Esophagus muscularis mucosa (tissue), 4 donors: ENCODE results near the gene GPR82. TPM values are rescaled to one million over a fixed set of nuclear protein-coding genes. Genes with fewer than 3 reads are reported as not detected.

ENCODE experiments used
- DNase-seq: peaks from one replicate; pipeline ENCODE4 v3.0.0-alpha.2; 2017; ENCODE audit errors: extremely low spot score
- H3K27ac ChIP-seq, 4 donors: fragments of 200-600 bp; sonication (generic); replicated peaks in 1 of 4; 1 replicate in 3 of 4; 2 replicates in 1 of 4; pipeline ENCODE4 v1.5.1; 2016 to 2019; ENCODE audit warnings: mild to moderate bottlenecking in 1 of 4
- H3K27me3 ChIP-seq, 4 donors: fragments of 200-600 bp; sonication (generic); one replicate each; pipeline versions ENCODE4 v1.5.1 to v1.6.0; 2016 to 2019
- H3K36me3 ChIP-seq, 4 donors: fragments of 200-600 bp; sonication (generic); one replicate each; pipeline ENCODE4 v1.5.1; 2016 to 2019
- H3K4me1 ChIP-seq, 4 donors: fragments of 200-600 bp; sonication (generic); one replicate each; pipeline ENCODE4 v1.5.1; 2016 to 2019
- H3K4me3 ChIP-seq, 4 donors: fragments of 200-600 bp; sonication (generic); 1 replicate in 2 of 4; 2 replicates in 2 of 4; pipeline ENCODE4 v1.5.1; 2016 to 2019; ENCODE audit warnings: mild to moderate bottlenecking in 4 of 4, moderate library complexity in 1 of 4
- H3K9me3 ChIP-seq, 4 donors: fragments of 200-600 bp; sonication (generic); 1 replicate in 3 of 4; 2 replicates in 1 of 4; pipeline ENCODE4 v1.5.1; 2016 to 2019
- CTCF ChIP-seq, 3 experiments: fragments of 200-600 bp in 2 of 3; fragments of 450-650 bp in 1 of 3; sonication (generic) in 2 of 3; IDR thresholded peaks; one replicate each; pipeline ENCODE4 v1.5.1; 2017 to 2019; ENCODE audit warnings: antibody characterized with exemption in 3 of 3, mild to moderate bottlenecking in 2 of 3, moderate library complexity in 1 of 3
- EP300 ChIP-seq: sonication (generic); formaldehyde crosslinking; IDR thresholded peaks from one replicate; pipeline ENCODE4 v1.6.1; 2017; ENCODE audit warnings: antibody characterized with exemption
- POLR2A ChIP-seq: fragments of 450-650 bp; IDR thresholded peaks from one replicate; pipeline ENCODE4 v1.6.1; 2017; ENCODE audit warnings: antibody characterized with exemption, moderate library complexity, mild to moderate bottlenecking, low read depth
- POLR2AphosphoS5 ChIP-seq, 2 donors: sonication (generic); formaldehyde crosslinking; IDR thresholded peaks; one replicate each; pipeline ENCODE4 v1.6.1; 2017; ENCODE audit warnings: antibody characterized with exemption in 2 of 2
- WGBS: methylation state at CpG from one replicate; pipeline ENCODE4 v1.1.5; 2018; 5-methylcytosine and 5-hydroxymethylcytosine counted together
- intact Hi-C: fragments of 100-400 bp; cut with DNase I; formaldehyde crosslinking; loops from one replicate; pipeline ENCODE4 v1.15.1; 2023
- total RNA-seq, 4 donors: library from RNA; depleted of rRNA; stranded (reverse); fragments of >200 nt; gene quantifications; one replicate each; pipeline versions ENCODE4 v1.1.0 to v1.2.1, GENCODE V29; 2016

GPR82 gene
- total RNA-seq, 4 donors from 2014 or later: 0.13 to 0.42 (median 0.34) TPM; not detected in 1

- Histone ChIP-seq H3K36me3 (no peaks in the 10 kb centered on the region), H3K4me3 (no peak overlapping the region), H3K4me1 (no peaks in the 10 kb centered on the region), H3K9me3 (no peaks in the 10 kb centered on the region), H3K27ac (no peak overlapping the region), H3K27me3 (no peaks in the 10 kb centered on the region)
- intact Hi-C loops: no loop called here
- no peak for DNase-seq
- WGBS: 72% methylated on average over 4 of the region's 4 CpGs
- TF ChIP-seq POLR2AphosphoS5 (IDR thresholded peaks at IDR 0.05) (no peak), POLR2A (no peak), EP300 (no peak), CTCF (IDR thresholded peaks at IDR 0.05) (no peak)
Measured at GRCh38 chrX:41686788-41687187, 37.2 kb upstream of the GPR82 start.

GRCh38 chrX:41688156-41688555 is 35.8 kb upstream of the GPR82 start:
- Histone ChIP-seq H3K27ac (no peak overlapping the region), H3K4me1 (peaks cover 0 to 5% (median 0%) of the 10 kb centered on the region in 4 donors), H3K36me3 (no peaks in the 10 kb centered on the region), H3K9me3 (no peaks in the 10 kb centered on the region), H3K4me3 (no peak overlapping the region), H3K27me3 (no peaks in the 10 kb centered on the region)
- 69% methylated on average over 2 of the region's 2 CpGs for WGBS
- DNase-seq: no peak
- intact Hi-C loops: no loop called here
- no peak for TF ChIP-seq POLR2A
- no peak for TF ChIP-seq EP300
- TF ChIP-seq CTCF (IDR thresholded peaks at IDR 0.05): no peak
- no peak for TF ChIP-seq POLR2AphosphoS5 (IDR thresholded peaks at IDR 0.05)

- H3K4me1 ChIP-seq: peaks cover 0 to 5% (median 0%) of the 10 kb centered on the region in 4 donors
- DNase-seq: no peak
- no peaks in the 10 kb centered on the region for H3K36me3 ChIP-seq
- 68% methylated on average over 8 of the region's 8 CpGs for WGBS
- intact Hi-C loops: no loop called here
- H3K27me3 ChIP-seq: no peaks in the 10 kb centered on the region
- no peak within 1 kb of the TSS for H3K27ac ChIP-seq
- no peaks in the 10 kb centered on the region for H3K9me3 ChIP-seq
- peak within 1 kb of the TSS in 1 of 4 donors; percentile 4 for H3K4me3 ChIP-seq
- TF ChIP-seq EP300: no peak
- TF ChIP-seq CTCF (IDR thresholded peaks at IDR 0.05): no peak
- no peak for TF ChIP-seq POLR2AphosphoS5 (IDR thresholded peaks at IDR 0.05)
- no peak for TF ChIP-seq POLR2A
Measured at GRCh38 chrX:41688835-41689234, 35.1 kb upstream of the GPR82 start, which contains the start of gene GPR34. Gene GPR34 (plus strand): TSS chrX:41688973. CDS start chrX:41695634, 6,661 bp downstream.

- DNase-seq: no peak
Measured at GRCh38 chrX:41689711-41690110, 34.3 kb upstream of the GPR82 start.

More at GRCh38 chrX:41689711-41690110, 34.3 kb upstream of the GPR82 start:
- intact Hi-C loops: no loop called here
- H3K9me3 ChIP-seq: no peaks in the 10 kb centered on the region
- H3K4me3 ChIP-seq: peak overlapping the region in 1 of 4 donors; percentile 4
- no peaks in the 10 kb centered on the region for H3K27me3 ChIP-seq
- no peak overlapping the region for H3K27ac ChIP-seq
- WGBS: 82% methylated on average over 3 of the region's 3 CpGs
- no peaks in the 10 kb centered on the region for H3K36me3 ChIP-seq
- no peak for TF ChIP-seq EP300
- TF ChIP-seq POLR2AphosphoS5 (IDR thresholded peaks at IDR 0.05): no peak
- TF ChIP-seq CTCF (IDR thresholded peaks at IDR 0.05): no peak
- no peak for TF ChIP-seq POLR2A
- peaks cover 0 to 5% (median 0%) of the 10 kb centered on the region in 4 donors for H3K4me1 ChIP-seq
